HUES48 (cell line): ENCODE results near the gene ZNF101.
"Not testable (repeated sequence)": the region's sequence is repeated elsewhere in the genome, so short reads cannot be mapped to it uniquely, and the experiment has no call there.

Experiments
- H3K27ac ChIP-seq: one replicate; pipeline ENCODE4 v1.7.0; 2013; ENCODE audit warnings: low read depth, low read length, inconsistent platforms
- H3K27me3 ChIP-seq: 2 replicates; pipeline ENCODE4 v1.6.1; 2013; ENCODE audit warnings: mild to moderate bottlenecking, low read length; ENCODE audit not compliant: control insufficient read depth, insufficient read depth
- H3K36me3 ChIP-seq: 2 replicates; pipeline ENCODE4 v1.6.1; 2013; ENCODE audit warnings: low read length; ENCODE audit not compliant: control insufficient read depth, insufficient read depth
- H3K4me1 ChIP-seq: 2 replicates; pipeline ENCODE4 v1.6.1; 2013; ENCODE audit warnings: mild to moderate bottlenecking, low read length; ENCODE audit not compliant: control insufficient read depth, insufficient read depth
- H3K4me3 ChIP-seq: 2 replicates; pipeline ENCODE4 v1.5.1; 2013; ENCODE audit warnings: mild to moderate bottlenecking, low read depth, low read length
- H3K9ac ChIP-seq: 2 replicates; pipeline ENCODE4 v1.6.1; 2013; ENCODE audit warnings: mild to moderate bottlenecking, low read depth, low read length, moderate library complexity
- H3K9me3 ChIP-seq: 2 replicates; pipeline ENCODE4 v1.6.1; 2013; ENCODE audit warnings: low read length; ENCODE audit not compliant: control insufficient read depth, insufficient read depth

ZNF101 gene

DNA sequence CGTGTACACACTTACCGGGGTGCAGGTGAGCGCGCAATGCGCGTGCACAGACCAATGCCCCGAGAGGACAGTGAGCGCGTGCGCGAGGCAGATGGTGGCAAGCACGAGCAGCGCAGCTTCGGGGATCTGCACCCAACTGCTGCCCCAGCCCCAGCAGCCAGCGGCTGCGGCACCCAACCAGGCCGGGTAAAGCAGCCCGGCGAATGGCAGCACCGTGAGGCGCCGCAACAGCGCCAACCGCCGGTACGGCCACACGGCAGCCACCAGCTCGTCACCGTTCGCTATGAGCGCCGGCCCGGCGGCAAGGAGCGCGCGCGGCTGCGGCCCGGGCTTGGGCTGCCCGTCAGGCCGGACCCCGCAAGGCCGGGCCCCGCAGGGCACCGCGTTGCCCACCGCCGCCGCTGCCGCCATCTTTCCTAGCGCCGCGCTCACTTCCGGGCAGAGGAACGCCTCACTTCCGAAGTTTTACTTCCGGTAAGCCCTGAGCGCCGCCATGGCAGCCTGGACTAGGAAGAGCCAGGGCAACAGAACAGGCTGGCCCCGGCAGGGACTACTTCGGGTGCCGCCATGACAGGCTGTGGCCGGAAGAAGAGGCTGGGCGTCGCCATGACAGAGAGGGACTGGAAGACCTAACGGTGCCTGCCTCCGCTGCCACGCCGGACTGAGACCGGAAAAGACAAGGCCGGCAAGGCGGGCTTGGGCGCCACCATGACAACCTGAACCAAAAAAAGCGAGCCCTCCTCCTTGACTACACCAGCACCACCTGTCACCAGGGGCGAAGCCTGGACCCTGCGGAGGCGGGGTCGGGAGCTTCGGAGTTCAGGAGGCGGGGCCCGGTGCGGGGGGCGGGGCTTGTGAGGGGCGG lies 5.2 kb upstream of the ZNF101 start, which contains the start of gene ATP13A1:
TSS of gene ATP13A1 (minus strand) at position 421 of the 865 bp plus-strand sequence. CDS start at position 411, 10 bp downstream.
- Histone ChIP-seq H3K9ac (peak within 1 kb of the TSS; percentile 90), H3K4me1 (peaks cover 12% of the 10 kb centered on the region)

DNA sequence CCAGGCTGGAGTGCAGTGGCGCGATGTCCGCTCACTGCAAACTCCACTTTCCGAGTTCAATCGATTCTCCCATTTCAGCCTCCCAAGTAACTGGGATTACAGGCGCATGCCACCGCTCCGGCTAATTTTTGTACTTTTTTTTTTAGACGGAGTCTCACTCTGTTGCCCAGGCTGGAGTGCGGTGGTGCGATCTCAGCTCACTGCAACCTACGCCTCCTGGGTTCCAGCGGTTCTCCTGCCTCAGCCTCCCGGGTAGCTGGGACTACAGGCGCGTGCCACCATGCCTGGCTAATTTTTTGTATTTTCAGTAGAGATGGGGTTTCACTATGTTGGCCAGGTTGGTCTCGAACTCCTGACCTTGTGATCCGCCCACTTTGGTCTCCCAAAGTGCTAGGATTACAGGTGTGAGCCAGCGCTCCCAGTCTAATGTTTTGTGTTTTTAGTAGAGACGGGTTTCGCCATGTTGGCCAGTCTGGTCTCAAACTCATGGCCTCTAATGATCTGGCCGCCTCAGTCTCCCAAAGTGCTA lies 3.2 kb upstream of the ZNF101 start:
- H3K27ac ChIP-seq, H3K9ac ChIP-seq, H3K4me3 ChIP-seq, H3K9me3 ChIP-seq, H3K27me3 ChIP-seq, H3K36me3 ChIP-seq: not testable (repeated sequence)
- H3K4me1 ChIP-seq: peaks cover 16% of the 10 kb centered on the region

More for the DNA sequence above, 5.2 kb upstream of the ZNF101 start, which contains the start of gene ATP13A1:
- H3K36me3 ChIP-seq: peaks cover 25% of the 10 kb centered on the region
- H3K27ac ChIP-seq: peak within 1 kb of the TSS; percentile 96
- peak within 1 kb of the TSS; percentile 95 for H3K4me3 ChIP-seq
- H3K9me3 ChIP-seq: no peaks in the 10 kb centered on the region
- H3K27me3 ChIP-seq: no peaks in the 10 kb centered on the region

- H3K9ac ChIP-seq: peak overlapping the region; percentile 48
These were observed 1.5 kb downstream of the ZNF101 start for GRCh38 chr19:19670070-19670551.

GRCh38 chr19:19672816-19673215 lies 4.2 kb downstream of the ZNF101 start:
- H3K9me3 ChIP-seq: no peaks in the 10 kb centered on the region
- H3K4me1 ChIP-seq: peaks cover 10% of the 10 kb centered on the region
- H3K27ac ChIP-seq: no peak overlapping the region
- no peak overlapping the region for H3K9ac ChIP-seq
- H3K36me3 ChIP-seq: peaks cover 48% of the 10 kb centered on the region
- H3K27me3 ChIP-seq: no peaks in the 10 kb centered on the region
- H3K4me3 ChIP-seq: no peak overlapping the region

More at GRCh38 chr19:19670070-19670551, 1.5 kb downstream of the ZNF101 start:
- peak overlapping the region; percentile 88 for H3K4me3 ChIP-seq
- H3K9me3 ChIP-seq: no peaks in the 10 kb centered on the region
- H3K27ac ChIP-seq: peak overlapping the region; percentile 86
- H3K27me3 ChIP-seq: no peaks in the 10 kb centered on the region
- H3K4me1 ChIP-seq: peaks cover 10% of the 10 kb centered on the region
- peaks cover 24% of the 10 kb centered on the region for H3K36me3 ChIP-seq

- Histone ChIP-seq H3K27ac (no peak overlapping the region), H3K36me3 (peaks cover 63% of the 10 kb centered on the region), H3K27me3 (no peaks in the 10 kb centered on the region), H3K4me3 (no peak overlapping the region), H3K4me1 (peaks cover 6% of the 10 kb centered on the region; the same call in 1 of the 2 replicates), H3K9ac (no peak overlapping the region), H3K9me3 (no peaks in the 10 kb centered on the region)
These were observed 5.7 kb downstream of the ZNF101 start for GRCh38 chr19:19674315-19674714.

DNA sequence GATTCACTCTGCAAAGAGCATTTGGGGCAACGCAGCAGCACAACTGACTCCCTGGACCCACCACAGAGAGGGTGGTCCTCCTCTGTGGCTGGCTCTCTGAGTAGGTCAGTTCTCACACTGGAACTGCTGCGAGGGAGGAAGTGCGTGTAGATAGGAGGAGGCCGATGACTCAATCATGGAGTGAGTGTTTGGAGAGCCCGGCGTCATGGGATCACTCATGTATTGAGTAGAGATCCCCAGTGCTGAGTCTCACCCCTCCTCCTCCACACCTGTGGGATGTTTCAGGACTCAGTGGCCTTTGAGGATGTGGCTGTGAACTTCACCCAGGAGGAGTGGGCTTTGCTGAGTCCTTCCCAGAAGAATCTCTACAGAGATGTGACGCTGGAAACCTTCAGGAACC lies 8.9 kb downstream of the ZNF101 start:
- H3K36me3 ChIP-seq: peaks cover 79% of the 10 kb centered on the region
- H3K9ac ChIP-seq: no peak overlapping the region
- no peaks in the 10 kb centered on the region for H3K4me1 ChIP-seq
- no peaks in the 10 kb centered on the region for H3K27me3 ChIP-seq
- no peaks in the 10 kb centered on the region for H3K9me3 ChIP-seq
- H3K27ac ChIP-seq: no peak overlapping the region
- H3K4me3 ChIP-seq: no peak overlapping the region

- peaks cover 62% of the 10 kb centered on the region for H3K36me3 ChIP-seq
- no peaks in the 10 kb centered on the region for H3K9me3 ChIP-seq
- no peak overlapping the region for H3K4me3 ChIP-seq
These were observed 10.8 kb downstream of the ZNF101 start for GRCh38 chr19:19679176-19680073.

GRCh38 chr19:19686119-19686518 lies 17.5 kb downstream of the ZNF101 start:
- H3K9ac ChIP-seq, H3K4me3 ChIP-seq: not testable (repeated sequence)

More at GRCh38 chr19:19679176-19680073, 10.8 kb downstream of the ZNF101 start:
- Histone ChIP-seq H3K9ac (no peak overlapping the region), H3K27ac (no peak overlapping the region), H3K4me1 (no peaks in the 10 kb centered on the region), H3K27me3 (no peaks in the 10 kb centered on the region)

GRCh38 chr19:19686580-19686979 lies 17.9 kb downstream of the ZNF101 start:
- no peak overlapping the region for H3K4me3 ChIP-seq
- H3K9ac ChIP-seq: no peak overlapping the region
- peaks cover under 1% of the 10 kb centered on the region; the same call in 1 of the 2 replicates for H3K36me3 ChIP-seq
- H3K27me3 ChIP-seq: no peaks in the 10 kb centered on the region
- no peaks in the 10 kb centered on the region for H3K4me1 ChIP-seq
- H3K27ac ChIP-seq: no peak overlapping the region
- H3K9me3 ChIP-seq: no peaks in the 10 kb centered on the region

More at GRCh38 chr19:19686119-19686518, 17.5 kb downstream of the ZNF101 start:
- H3K27ac ChIP-seq, H3K9me3 ChIP-seq, H3K4me1 ChIP-seq, H3K36me3 ChIP-seq, H3K27me3 ChIP-seq: not testable (repeated sequence)

DNA sequence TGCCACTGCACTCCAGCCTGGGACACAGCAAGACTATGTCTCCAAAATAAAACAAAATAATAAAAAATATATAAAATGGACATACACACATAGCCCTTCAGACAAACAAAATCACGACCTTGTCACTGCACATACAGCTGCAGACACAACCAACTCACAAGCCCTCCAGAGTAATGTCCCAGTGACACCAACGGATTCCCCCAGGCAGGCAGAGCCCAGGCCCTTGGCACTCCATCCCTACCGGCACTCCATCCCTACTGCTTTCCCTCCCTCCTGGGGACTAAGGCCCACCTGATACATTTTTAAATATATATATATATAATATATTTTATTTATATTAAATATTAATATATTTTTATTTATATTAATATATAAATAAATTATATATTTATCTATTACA lies 18.5 kb downstream of the ZNF101 start:
- no peaks in the 10 kb centered on the region for H3K27me3 ChIP-seq
- no peak overlapping the region for H3K9ac ChIP-seq
- no peaks in the 10 kb centered on the region for H3K9me3 ChIP-seq
- H3K4me1 ChIP-seq: no peaks in the 10 kb centered on the region
- no peak overlapping the region for H3K4me3 ChIP-seq
- no peaks in the 10 kb centered on the region for H3K36me3 ChIP-seq
- H3K27ac ChIP-seq: no peak overlapping the region
